ENCODE measurements around the gene ZBTB17.
"Not testable (repeated sequence)": the region's sequence is repeated elsewhere in the genome, so short reads cannot be mapped to it uniquely, and the experiment has no call there.

The ZBTB17 gene

DNA sequence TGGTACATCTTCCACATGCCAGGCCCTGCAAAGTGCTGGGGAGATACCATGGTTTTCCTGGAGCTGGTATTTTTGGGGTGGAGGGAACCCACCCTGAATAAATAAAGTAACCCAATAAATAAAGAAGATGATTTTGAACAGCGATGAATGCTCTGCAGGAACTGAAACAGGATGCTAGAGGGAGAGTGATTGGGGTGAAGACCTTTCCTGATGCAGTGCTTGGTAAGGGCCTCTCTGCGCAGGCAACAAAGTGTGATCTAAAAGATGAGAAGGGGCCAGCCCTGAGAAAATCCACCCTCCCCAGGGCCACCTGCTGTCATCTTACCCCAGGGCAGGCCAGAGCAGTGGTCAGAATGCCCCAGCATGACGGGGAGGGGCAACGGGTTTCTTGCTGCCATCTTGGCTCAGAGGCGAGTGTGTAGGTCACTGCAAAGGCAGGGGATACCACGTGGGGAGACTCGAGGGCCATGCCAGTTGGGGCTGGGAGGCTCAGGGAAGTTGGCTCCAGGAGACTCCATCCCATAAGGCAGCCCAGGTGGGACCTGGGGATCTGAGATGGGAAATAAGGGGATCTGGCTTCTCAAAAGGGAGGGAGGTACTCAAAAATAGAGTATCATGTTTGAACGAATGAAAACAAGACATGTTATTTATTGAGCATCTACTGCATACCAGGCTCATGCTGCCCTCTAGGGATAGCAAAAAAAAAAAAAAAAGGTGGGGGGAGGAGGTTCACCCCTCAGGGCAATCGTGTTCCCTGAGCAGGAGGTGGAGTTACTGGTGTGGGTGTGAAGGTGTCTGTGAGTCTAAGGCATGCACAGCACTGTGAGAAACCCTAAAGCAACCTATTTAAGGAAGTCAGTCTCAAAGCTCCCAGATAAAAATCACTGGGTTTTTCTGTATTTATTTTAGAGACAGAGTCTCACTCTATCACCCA is 30.9 kb upstream of the ZBTB17 start:
- Histone ChIP-seq H3K27ac (ENCODE audit: low read depth, low read length) (no peak overlapping the region), H3F3A (ENCODE audit: control insufficient read depth, insufficient read depth) (no peaks in the 10 kb centered on the region), H3K79me2 (ENCODE audit: control insufficient read depth, low read length) (no peaks in the 10 kb centered on the region), H3K4me3 (ENCODE audit: low read length) (no peak overlapping the region), H3K9me3 (ENCODE audit: control insufficient read depth, insufficient read depth, low read length) (no peaks in the 10 kb centered on the region), H3K27me3 (ENCODE audit: control insufficient read depth, low read length) (peaks cover 7% of the 10 kb centered on the region; the same call in 1 of the 2 replicates), H3K36me3 (ENCODE audit: control insufficient read depth, low read length) (no peaks in the 10 kb centered on the region), H3K4me2 (ENCODE audit: low read length) (peak overlapping the region; percentile 2; the same call in 1 of the 2 replicates), H4K20me1 (ENCODE audit: control insufficient read depth, insufficient read depth, low read depth, low read length) (no peaks in the 10 kb centered on the region), H3K9me2 (replicated peaks; ENCODE audit: control insufficient read depth, low read length) (no peaks in the 10 kb centered on the region), H3K4me1 (ENCODE audit: control insufficient read depth, low read length) (peaks cover 27% of the 10 kb centered on the region)
- TF ChIP-seq EZH2phosphoT487 (IDR thresholded peaks at IDR 0.05; ENCODE audit: borderline replicate concordance, low read length): no peak
- TF ChIP-seq, protein P1, sequence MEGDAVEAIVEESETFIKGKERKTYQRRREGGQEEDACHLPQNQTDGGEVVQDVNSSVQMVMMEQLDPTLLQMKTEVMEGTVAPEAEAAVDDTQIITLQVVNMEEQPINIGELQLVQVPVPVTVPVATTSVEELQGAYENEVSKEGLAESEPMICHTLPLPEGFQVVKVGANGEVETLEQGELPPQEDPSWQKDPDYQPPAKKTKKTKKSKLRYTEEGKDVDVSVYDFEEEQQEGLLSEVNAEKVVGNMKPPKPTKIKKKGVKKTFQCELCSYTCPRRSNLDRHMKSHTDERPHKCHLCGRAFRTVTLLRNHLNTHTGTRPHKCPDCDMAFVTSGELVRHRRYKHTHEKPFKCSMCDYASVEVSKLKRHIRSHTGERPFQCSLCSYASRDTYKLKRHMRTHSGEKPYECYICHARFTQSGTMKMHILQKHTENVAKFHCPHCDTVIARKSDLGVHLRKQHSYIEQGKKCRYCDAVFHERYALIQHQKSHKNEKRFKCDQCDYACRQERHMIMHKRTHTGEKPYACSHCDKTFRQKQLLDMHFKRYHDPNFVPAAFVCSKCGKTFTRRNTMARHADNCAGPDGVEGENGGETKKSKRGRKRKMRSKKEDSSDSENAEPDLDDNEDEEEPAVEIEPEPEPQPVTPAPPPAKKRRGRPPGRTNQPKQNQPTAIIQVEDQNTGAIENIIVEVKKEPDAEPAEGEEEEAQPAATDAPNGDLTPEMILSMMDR (IDR thresholded peaks at IDR 0.05; ENCODE audit: low read depth, low read length, poor library complexity, severe bottlenecking): peak; percentile 27

DNA sequence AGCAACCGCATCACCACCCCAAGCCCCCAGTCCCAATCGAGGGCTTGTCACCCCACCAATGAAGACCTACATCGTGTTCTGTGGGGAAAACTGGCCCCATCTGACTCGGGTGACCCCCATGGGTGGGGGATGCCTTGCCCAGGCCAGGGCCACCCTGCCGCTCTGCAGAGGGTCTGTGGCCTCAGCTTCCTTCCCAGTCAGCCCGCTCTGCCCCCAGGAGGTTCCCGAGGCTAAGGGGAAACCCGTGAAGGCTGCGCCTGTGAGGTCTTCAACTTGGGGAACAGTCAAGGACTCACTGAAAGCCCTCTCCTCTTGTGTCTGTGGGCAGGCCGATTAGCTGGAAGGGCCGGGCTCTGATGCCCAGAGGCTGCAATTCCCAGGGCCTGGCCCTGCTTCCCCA is 30.1 kb upstream of the ZBTB17 start:
- Histone ChIP-seq H3K4me1 (ENCODE audit: control insufficient read depth, low read length) (peaks cover 27% of the 10 kb centered on the region), H3K4me3 (ENCODE audit: low read length) (no peak overlapping the region), H3K79me2 (ENCODE audit: control insufficient read depth, low read length) (no peaks in the 10 kb centered on the region), H3K4me2 (ENCODE audit: low read length) (peak overlapping the region; percentile 19), H3K27ac (ENCODE audit: low read depth, low read length) (no peak overlapping the region), H3K27me3 (ENCODE audit: control insufficient read depth, low read length) (0 out of 2 replicates have a peak, but pooled peaks cover 7% of the 10 kb centered on the region), H3K9me2 (replicated peaks; ENCODE audit: control insufficient read depth, low read length) (no peaks in the 10 kb centered on the region), H3K36me3 (ENCODE audit: control insufficient read depth, low read length) (no peaks in the 10 kb centered on the region), H3F3A (ENCODE audit: control insufficient read depth, insufficient read depth) (no peaks in the 10 kb centered on the region), H4K20me1 (ENCODE audit: control insufficient read depth, insufficient read depth, low read depth, low read length) (no peaks in the 10 kb centered on the region), H3K9me3 (ENCODE audit: control insufficient read depth, insufficient read depth, low read length) (no peaks in the 10 kb centered on the region)
- TF ChIP-seq EZH2phosphoT487 (IDR thresholded peaks at IDR 0.05; ENCODE audit: borderline replicate concordance, low read length): no peak
- TF ChIP-seq, protein P1 (IDR thresholded peaks at IDR 0.05; ENCODE audit: low read depth, low read length, poor library complexity, severe bottlenecking): no peak

- Histone ChIP-seq H3K79me2 (ENCODE audit: control insufficient read depth, low read length) (no peaks in the 10 kb centered on the region), H3K4me2 (ENCODE audit: low read length) (peak overlapping the region; percentile 19), H3K9me3 (ENCODE audit: control insufficient read depth, insufficient read depth, low read length) (no peaks in the 10 kb centered on the region), H3K9me2 (replicated peaks; ENCODE audit: control insufficient read depth, low read length) (no peaks in the 10 kb centered on the region), H4K20me1 (ENCODE audit: control insufficient read depth, insufficient read depth, low read depth, low read length) (no peaks in the 10 kb centered on the region), H3K4me1 (ENCODE audit: control insufficient read depth, low read length) (peaks cover 27% of the 10 kb centered on the region), H3K27ac (ENCODE audit: low read depth, low read length) (no peak overlapping the region), H3K4me3 (ENCODE audit: low read length) (no peak overlapping the region), H3K36me3 (ENCODE audit: control insufficient read depth, low read length) (no peaks in the 10 kb centered on the region), H3F3A (ENCODE audit: control insufficient read depth, insufficient read depth) (no peaks in the 10 kb centered on the region), H3K27me3 (ENCODE audit: control insufficient read depth, low read length) (0 out of 2 replicates have a peak, but pooled peaks cover 7% of the 10 kb centered on the region)
- no peak for TF ChIP-seq EZH2phosphoT487 (IDR thresholded peaks at IDR 0.05; ENCODE audit: borderline replicate concordance, low read length)
- TF ChIP-seq, protein P1 (IDR thresholded peaks at IDR 0.05; ENCODE audit: low read depth, low read length, poor library complexity, severe bottlenecking): no peak
Observed at GRCh38 chr1:16005597-16005996, 29.7 kb upstream of the ZBTB17 start.

- Histone ChIP-seq H3K4me1 (ENCODE audit: control insufficient read depth, low read length) (peaks cover 18% of the 10 kb centered on the region), H3K27me3 (ENCODE audit: control insufficient read depth, low read length) (peaks cover 26% of the 10 kb centered on the region)
- H3K9me3 ChIP-seq (ENCODE audit: control insufficient read depth, insufficient read depth, low read length); H3F3A ChIP-seq (ENCODE audit: control insufficient read depth, insufficient read depth); H3K4me2 ChIP-seq (ENCODE audit: low read length); H4K20me1 ChIP-seq (ENCODE audit: control insufficient read depth, insufficient read depth, low read depth, low read length); H3K27ac ChIP-seq (ENCODE audit: low read depth, low read length); H3K9me2 ChIP-seq (replicated peaks; ENCODE audit: control insufficient read depth, low read length); H3K36me3 ChIP-seq (ENCODE audit: control insufficient read depth, low read length); H3K4me3 ChIP-seq (ENCODE audit: low read length); H3K79me2 ChIP-seq (ENCODE audit: control insufficient read depth, low read length): not testable (repeated sequence)
Observed at GRCh38 chr1:16001274-16001673, 25.4 kb upstream of the ZBTB17 start.

Data from DOHH2 (cell line).